ENCODE measurements around the gene NDUFAF3. TPM values are rescaled to one million over a fixed set of nuclear protein-coding genes. Genes with fewer than 3 reads are reported as not detected.
A peak's percentile ranks its signal among the peaks of the same experiment; 100 is the strongest.

Gene NDUFAF3
- total RNA-seq, 2 experiments from 2014 or later, result 84.5 to 93.2 TPM

DNA sequence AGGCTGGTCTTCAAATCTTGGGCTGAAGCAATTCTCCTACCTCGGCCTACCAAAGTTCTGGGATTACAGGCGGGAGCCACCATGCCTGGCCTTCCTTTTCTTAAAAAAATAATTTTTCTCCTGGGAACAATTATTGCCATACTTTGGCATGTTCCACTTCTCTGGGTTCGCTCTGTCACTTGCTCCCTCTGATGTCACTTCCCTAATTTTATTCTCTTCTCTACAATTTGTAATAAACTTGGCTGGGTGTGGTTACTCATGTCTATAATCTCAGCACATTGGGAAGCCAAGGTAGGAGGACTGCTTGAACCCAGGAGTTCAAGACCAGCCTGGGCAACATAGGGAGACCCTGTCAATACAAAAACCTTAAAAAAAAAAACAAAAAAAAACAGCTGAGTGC, 13.4 kb downstream of the NDUFAF3 start:
- ChIA-PET POLR2A (no interaction called here), CTCF (interaction anchor here (1.5 kb wide), 1 partner anchor 10 kb away, joined by 7 read pairs; no protein-coding TSS in a partner anchor)
- no peak for DNase-seq
- H3K9me3 Mint-ChIP-seq, result no peaks in the 10 kb centered on the region
- H3K27me3 Mint-ChIP-seq, result no peaks in the 10 kb centered on the region
- H3K36me3 Mint-ChIP-seq (ENCODE audit: low read depth), result peaks cover 41% of the 10 kb centered on the region
- H3K27ac Mint-ChIP-seq, result no peak overlapping the region
- H3K4me1 Mint-ChIP-seq, result peaks cover 1% of the 10 kb centered on the region
- H3K4me3 Mint-ChIP-seq, result no peak overlapping the region

DNA sequence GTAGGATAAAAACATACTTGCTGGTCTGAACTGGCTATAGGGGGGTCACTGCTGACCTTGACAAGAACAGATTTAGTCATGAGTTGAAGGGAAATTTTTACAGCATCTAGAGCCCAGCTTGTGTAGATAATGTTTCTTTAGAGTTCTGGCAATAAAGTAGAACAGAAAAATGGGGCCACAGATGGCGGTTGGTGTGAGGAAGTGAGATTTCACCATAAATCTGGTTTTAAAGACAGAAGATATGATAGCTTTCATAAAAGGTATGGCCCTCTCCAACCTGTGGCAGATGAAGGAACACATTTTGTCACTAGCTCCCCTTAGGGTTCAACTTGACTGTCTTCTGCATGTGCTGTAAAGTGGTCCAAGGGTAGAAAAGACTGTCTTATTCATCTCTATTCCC, 31.6 kb downstream of the NDUFAF3 start:
- Mint-ChIP-seq H3K9me3 (no peaks in the 10 kb centered on the region), H3K4me3 (no peak overlapping the region), H3K36me3 (ENCODE audit: low read depth) (peaks cover 46% of the 10 kb centered on the region), H3K4me1 (no peaks in the 10 kb centered on the region), H3K27me3 (no peaks in the 10 kb centered on the region), H3K27ac (no peak overlapping the region)
- DNase-seq, result no peak
- ChIA-PET POLR2A (no interaction called here), CTCF (no interaction called here)

DNA sequence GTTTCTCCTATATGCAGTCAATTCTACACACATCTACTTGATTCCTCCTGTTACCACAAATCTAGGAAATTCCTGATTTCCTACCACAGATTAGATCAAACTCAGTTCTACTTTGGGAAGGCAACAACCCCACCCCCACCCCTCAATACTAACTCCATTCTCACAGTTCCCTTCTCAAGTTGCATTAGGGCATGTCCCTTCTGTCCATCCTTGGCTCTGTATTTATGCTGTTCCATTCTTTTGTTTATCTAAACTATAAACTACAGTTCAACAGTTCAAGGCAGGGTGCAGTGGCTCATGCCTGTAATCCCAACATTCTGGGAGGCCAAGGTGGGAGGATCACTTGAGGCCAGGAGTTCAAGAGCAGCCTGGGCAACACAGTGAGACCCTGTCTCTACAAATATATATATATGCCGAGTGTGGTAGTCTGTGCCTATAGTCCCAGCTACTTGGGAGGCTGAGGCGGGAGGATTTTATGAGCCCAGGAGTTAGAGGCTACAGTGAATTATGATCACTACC, 32.5 kb downstream of the NDUFAF3 start:
- H3K27ac Mint-ChIP-seq, result no peak overlapping the region
- CTCF ChIA-PET, result interaction anchor here (1.8 kb wide), 1 partner anchor 15 kb away, joined by 4 read pairs; no protein-coding TSS in a partner anchor
- H3K27me3 Mint-ChIP-seq, result no peaks in the 10 kb centered on the region
- no peak overlapping the region for H3K4me3 Mint-ChIP-seq
- POLR2A ChIA-PET, result no interaction called here
- DNase-seq, result no peak
- no peaks in the 10 kb centered on the region for H3K4me1 Mint-ChIP-seq
- peaks cover 46% of the 10 kb centered on the region for H3K36me3 Mint-ChIP-seq (ENCODE audit: low read depth)
- H3K9me3 Mint-ChIP-seq, result no peaks in the 10 kb centered on the region

DNA sequence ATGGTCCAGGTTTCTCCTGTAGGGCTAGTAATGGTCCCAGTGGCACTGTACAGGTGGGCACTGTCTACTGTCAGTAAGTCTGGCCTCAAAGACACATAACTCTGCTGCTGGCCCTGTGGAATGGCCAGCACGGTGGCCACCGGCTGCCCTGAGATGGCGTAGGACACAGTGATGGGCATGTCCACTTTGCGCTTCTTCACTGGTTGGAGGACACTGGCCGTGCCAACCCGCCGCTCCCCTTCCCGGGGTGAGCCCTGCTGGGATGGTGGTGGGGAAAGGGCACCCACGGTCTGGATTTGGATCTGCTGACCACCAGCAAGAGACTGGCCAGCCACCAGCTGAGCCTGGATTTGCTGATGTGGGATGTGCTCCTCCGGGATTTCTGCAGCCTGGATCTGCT, 35.3 kb downstream of the NDUFAF3 start:
- peaks cover 32% of the 10 kb centered on the region for H3K36me3 Mint-ChIP-seq (ENCODE audit: low read depth)
- H3K4me1 Mint-ChIP-seq, result no peaks in the 10 kb centered on the region
- DNase-seq, result no peak
- CTCF ChIA-PET, result interaction anchor here (1.4 kb wide), 1 partner anchor 36 kb away, joined by 3 read pairs; the partner anchor contains the start of gene NDUFAF3
- no peak overlapping the region for H3K4me3 Mint-ChIP-seq
- POLR2A ChIA-PET, result no interaction called here
- H3K27ac Mint-ChIP-seq, result no peak overlapping the region
- no peaks in the 10 kb centered on the region for H3K9me3 Mint-ChIP-seq
- no peaks in the 10 kb centered on the region for H3K27me3 Mint-ChIP-seq

DNA sequence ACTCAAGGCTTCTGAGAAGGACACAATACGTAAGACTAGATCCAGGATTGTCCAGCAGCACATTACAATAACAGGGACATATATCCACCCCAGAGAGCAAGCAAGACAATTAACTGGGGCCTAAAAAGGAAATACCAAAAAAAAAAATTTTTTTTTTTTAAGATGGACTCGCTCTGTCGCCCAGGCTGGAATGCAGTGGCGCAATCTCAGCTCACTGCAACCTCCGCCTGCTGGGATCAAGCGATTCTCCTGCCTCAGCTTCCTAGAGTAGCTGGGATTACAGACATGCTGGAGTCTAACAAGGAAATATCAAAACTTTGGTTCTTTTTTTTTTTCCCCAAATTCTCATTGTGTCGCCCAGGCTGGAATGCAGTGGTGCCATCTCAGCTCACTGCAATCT, 36.1 kb downstream of the NDUFAF3 start:
- H3K36me3 Mint-ChIP-seq (ENCODE audit: low read depth), result peaks cover 29% of the 10 kb centered on the region
- ChIA-PET CTCF (interaction anchor here (0.6 to 1.4 kb wide), 6 partner anchors 10 to 395 kb away, joined by 3 to 7 read pairs (median 3); partner anchors contain the start of gene NDUFAF3), POLR2A (no interaction called here)
- H3K27ac Mint-ChIP-seq, result no peak overlapping the region
- no peak for DNase-seq
- H3K27me3 Mint-ChIP-seq, result no peaks in the 10 kb centered on the region
- H3K4me1 Mint-ChIP-seq, result no peaks in the 10 kb centered on the region
- H3K9me3 Mint-ChIP-seq, result no peaks in the 10 kb centered on the region
- no peak overlapping the region for H3K4me3 Mint-ChIP-seq

Small RNA genes within 50 kb of the gene (microRNA-seq; reads per million reads assigned to microRNA genes)
- gene MIR191 (ENCODE audit: borderline microRNAs expressed, borderline replicate concordance), result 6,140 reads per million, percentile 95 among the genes with 10 or more reads in this experiment
- 5,769 reads per million, percentile 94 among the genes with 10 or more reads in this experiment for gene MIR425 (ENCODE audit: borderline microRNAs expressed, borderline replicate concordance)

Other genes starting within 250 kb of the NDUFAF3 start
- gene PRKAR2A, start 174.2 kb upstream of the NDUFAF3 start, total RNA-seq, result 10 to 100 TPM; 26.4 to 27.2 TPM
- 10 to 100 TPM; 35.2 to 40.6 TPM for gene SLC25A20, start 123.2 kb upstream of the NDUFAF3 start, total RNA-seq
- gene ARIH2, start 103.3 kb upstream of the NDUFAF3 start, total RNA-seq, result 10 to 100 TPM; 91.0 to 95.0 TPM
- 10 to 100 TPM; 45.3 to 47.6 TPM for gene P4HTM, start 31.9 kb upstream of the NDUFAF3 start, total RNA-seq
- 100 to 1,000 TPM; 144 to 157 TPM for gene WDR6, start 14.7 kb upstream of the NDUFAF3 start, total RNA-seq
- 10 to 100 TPM; 20.7 to 22.0 TPM for gene DALRD3, start 3.5 kb upstream of the NDUFAF3 start, total RNA-seq
- gene IMPDH2, start 7.3 kb downstream of the NDUFAF3 start, total RNA-seq, result 100 to 1,000 TPM; 152 to 159 TPM
- 100 to 1,000 TPM; 140 to 164 TPM for gene QRICH1, start 72.0 kb downstream of the NDUFAF3 start, total RNA-seq
- gene QARS1, start 82.6 kb downstream of the NDUFAF3 start, total RNA-seq, result 100 to 1,000 TPM; 246 to 326 TPM
- gene USP19, start 98.7 kb downstream of the NDUFAF3 start, total RNA-seq, result 10 to 100 TPM; 63.5 to 72.6 TPM
- gene LAMB2, start 110.9 kb downstream of the NDUFAF3 start, total RNA-seq, result not detected
- 10 to 100 TPM; 21.7 to 22.2 TPM for gene CCDC71, start 144.2 kb downstream of the NDUFAF3 start, total RNA-seq
- 1 to 10 TPM; 1.5 to 1.7 TPM for gene KLHDC8B, start 149.5 kb downstream of the NDUFAF3 start, total RNA-seq